OCI-LY1 (cell line): ENCODE data around the gene ST6GALNAC2.

ENCODE experiments used
- EZH2 ChIP-seq: fragments of 200-600 bp; sonication (generic), shearing (Covaris generic); IDR thresholded peaks from 2 replicates; pipeline ENCODE4 v1.8.0; 2017; ENCODE audit warnings: borderline replicate concordance, mixed run types, mild to moderate bottlenecking, antibody characterized with exemption, low read length, moderate library complexity, mixed read lengths
- TF ChIP-seq, protein P1 (sequence below): fragments of 200-600 bp; sonication (generic), shearing (Covaris generic); IDR thresholded peaks from 2 replicates; pipeline ENCODE4 v1.5.1; 2017; ENCODE audit warnings: mild to moderate bottlenecking, antibody characterized with exemption, low read length, moderate library complexity, mixed read lengths

- TF ChIP-seq EZH2 = no peak
- TF ChIP-seq, protein P1, sequence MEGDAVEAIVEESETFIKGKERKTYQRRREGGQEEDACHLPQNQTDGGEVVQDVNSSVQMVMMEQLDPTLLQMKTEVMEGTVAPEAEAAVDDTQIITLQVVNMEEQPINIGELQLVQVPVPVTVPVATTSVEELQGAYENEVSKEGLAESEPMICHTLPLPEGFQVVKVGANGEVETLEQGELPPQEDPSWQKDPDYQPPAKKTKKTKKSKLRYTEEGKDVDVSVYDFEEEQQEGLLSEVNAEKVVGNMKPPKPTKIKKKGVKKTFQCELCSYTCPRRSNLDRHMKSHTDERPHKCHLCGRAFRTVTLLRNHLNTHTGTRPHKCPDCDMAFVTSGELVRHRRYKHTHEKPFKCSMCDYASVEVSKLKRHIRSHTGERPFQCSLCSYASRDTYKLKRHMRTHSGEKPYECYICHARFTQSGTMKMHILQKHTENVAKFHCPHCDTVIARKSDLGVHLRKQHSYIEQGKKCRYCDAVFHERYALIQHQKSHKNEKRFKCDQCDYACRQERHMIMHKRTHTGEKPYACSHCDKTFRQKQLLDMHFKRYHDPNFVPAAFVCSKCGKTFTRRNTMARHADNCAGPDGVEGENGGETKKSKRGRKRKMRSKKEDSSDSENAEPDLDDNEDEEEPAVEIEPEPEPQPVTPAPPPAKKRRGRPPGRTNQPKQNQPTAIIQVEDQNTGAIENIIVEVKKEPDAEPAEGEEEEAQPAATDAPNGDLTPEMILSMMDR = no peak
These were observed 14.2 kb upstream of the ST6GALNAC2 start for GRCh38 chr17:76599694-76600460.
